Psoas muscle (tissue), 8 donors: ENCODE data around the gene TMCO2. TPM values are rescaled to one million over a fixed set of nuclear protein-coding genes. Genes with fewer than 3 reads are reported as not detected.
A peak's percentile ranks its signal among the peaks of the same experiment; 100 is the strongest.

ENCODE experiments used
- ATAC-seq, 4 donors: fragments of 200-7000 bp; cut with Tn5 transposase; one replicate each; pipeline ENCODE4 v1.9.1; 2020; ENCODE audit warnings: moderate library complexity in 3 of 4, mild to moderate bottlenecking in 2 of 4
- DNase-seq, 2 donors: peaks; one replicate each; pipeline ENCODE4 v3.0.0-alpha.2; 2020
- H3K27ac ChIP-seq: fragments of 200-600 bp; one replicate; pipeline ENCODE4 v1.8.0; 2022
- H3K27me3 ChIP-seq, 3 donors: fragments of 200-600 bp in 1 of 3; one replicate each; pipeline versions ENCODE4 v1.6.1 to v1.8.0; 2013 to 2022; ENCODE audit warnings: low read length in 2 of 3, mild to moderate bottlenecking in 2 of 3, moderate library complexity in 1 of 3; ENCODE audit not compliant: insufficient read depth in 3 of 3
- H3K36me3 ChIP-seq, 2 donors: fragments of 200-600 bp in 1 of 2; one replicate each; pipeline versions ENCODE4 v1.6.1 to v1.8.0; 2013 to 2022; ENCODE audit warnings: low read depth in 1 of 2, mild to moderate bottlenecking in 1 of 2, moderate library complexity in 1 of 2; ENCODE audit not compliant: insufficient read depth in 1 of 2
- H3K4me1 ChIP-seq: fragments of 200-600 bp; one replicate; pipeline ENCODE4 v1.8.0; 2022
- H3K4me3 ChIP-seq: fragments of 200-600 bp; one replicate; pipeline ENCODE4 v1.8.0; 2022; ENCODE audit warnings: mild to moderate bottlenecking
- H3K9me3 ChIP-seq: fragments of 200-600 bp; one replicate; pipeline ENCODE4 v1.8.0; 2022
- CTCF ChIP-seq: fragments of 200-600 bp; IDR thresholded peaks from one replicate; pipeline ENCODE4 v1.8.0; 2022; ENCODE audit warnings: antibody characterized with exemption
- WGBS, 3 donors: extraction: QIAGEN DNeasy Blood & Tissue Kit; methylation state at CpG; one replicate each; pipeline versions ENCODE4 v1.1.6 to v1.1.7; 2013; 5-methylcytosine and 5-hydroxymethylcytosine counted together
- intact Hi-C, 2 donors: fragments of 100-400 bp; cut with DNase I; formaldehyde crosslinking; loops; one replicate each; pipeline versions ENCODE4 v1.11.0 to v1.14.2; 2022
- polyA plus RNA-seq, 3 donors: library from polyadenylated mRNA; stranded (reverse); fragments of 200-250 nt; gene quantifications; one replicate each; pipeline ENCODE4 v1.2.3, GENCODE V29; 2013
- total RNA-seq, 4 donors: library from RNA; stranded (reverse); fragmentation: NEBNext Ultra II Directional in 2 of 4; extraction: Animal tissue kit (Norgen Biotek cat#: 25700) in 2 of 4; gene quantifications; one replicate each; pipeline versions ENCODE4 v1.2.1 to v1.2.4, GENCODE V29; 2021 to 2023
- donor health status: healthy with polysubstance abuse.
- donor health status: DM: no; HTN: no; CAD: no; lungs with moderate emphysema.
- donor health status: Bipolar disorder and iron deficiency.
- donor health status: healthy.
- donor health status: DM: yes; HTN: yes; CAD: no.
- donor health status: DM: no; HTN: no; CAD: no.
- donor health status: DM: no; HTN: no; CAD: no.
- donor health status: DM: yes; HTN: yes; CAD: no.

Gene TMCO2
- total and polyA plus RNA-seq, 7 donors: 0.19 TPM; not detected in 6

DNA sequence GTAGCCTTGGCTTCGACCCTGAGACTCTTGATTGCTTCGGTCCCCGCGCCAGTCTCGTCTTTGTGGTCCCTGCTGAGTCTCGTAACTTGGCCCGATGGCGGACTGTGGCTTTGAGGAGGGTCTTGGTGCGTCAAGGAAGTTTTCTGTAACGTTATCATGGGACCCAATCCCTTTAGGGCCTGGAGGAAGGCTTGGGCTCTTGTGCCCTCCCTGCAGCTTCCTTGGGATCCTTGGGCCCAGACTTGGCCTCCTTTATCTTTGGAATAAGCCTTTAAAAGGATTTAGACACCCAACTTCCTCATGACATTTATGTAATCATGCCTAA is 10.7 kb downstream of the TMCO2 start:
- Histone ChIP-seq H3K9me3 (no peaks in the 10 kb centered on the region), H3K4me1 (peaks cover 53% of the 10 kb centered on the region), H3K4me3 (peak overlapping the region; percentile 90), H3K27me3 (no peaks in the 10 kb centered on the region), H3K27ac (peak overlapping the region; percentile 92), H3K36me3 (peaks cover 7 to 38% of the 10 kb centered on the region in 2 donors)
- ATAC-seq (peak in 1 of 4 donors; percentile 8), DNase-seq (no peak)
- WGBS, 3 donors: 0 to 1% (median 0%) methylated on average over 10 of the region's 10 CpGs
- TF ChIP-seq CTCF: no peak
- intact Hi-C loops: loop anchor here (5.0 to 10.0 kb wide), 3 partner anchors 94 to 214 kb away; partner anchors contain the start of genes RLF (in 2 of the 2) and CAP1 (in 1 of the 2)

GRCh38 chr1:40264354-40264781 is 16.6 kb downstream of the TMCO2 start:
- intact Hi-C loops: no loop called here
- H3K36me3 ChIP-seq: peaks cover 7 to 81% of the 10 kb centered on the region in 2 donors
- no peak for TF ChIP-seq CTCF
- H3K27ac ChIP-seq: no peak overlapping the region
- no peaks in the 10 kb centered on the region for H3K27me3 ChIP-seq
- no peak overlapping the region for H3K4me3 ChIP-seq
- peaks cover 46% of the 10 kb centered on the region for H3K4me1 ChIP-seq
- H3K9me3 ChIP-seq: no peaks in the 10 kb centered on the region
- DNase-seq (no peak), ATAC-seq (peak in 1 of 4 donors; percentile 20)
- 85 to 90% (median 87%) methylated on average over 3 of the region's 3 CpGs for WGBS, 3 donors

- intact Hi-C loops: no loop called here
- TF ChIP-seq CTCF: no peak
- peaks cover 36% of the 10 kb centered on the region for H3K4me1 ChIP-seq
- no peaks in the 10 kb centered on the region for H3K27me3 ChIP-seq
- no peak for ATAC-seq
- no peaks in the 10 kb centered on the region for H3K9me3 ChIP-seq
- H3K4me3 ChIP-seq: no peak overlapping the region
- DNase-seq: no peak
- H3K36me3 ChIP-seq: peaks cover 7 to 82% of the 10 kb centered on the region in 2 donors
- no peak overlapping the region for H3K27ac ChIP-seq
Observed at GRCh38 chr1:40265298-40265697, 17.6 kb downstream of the TMCO2 start.

GRCh38 chr1:40265919-40266318 is 18.2 kb downstream of the TMCO2 start:
- no peak for DNase-seq
- no peak overlapping the region for H3K27ac ChIP-seq
- no peak overlapping the region for H3K4me3 ChIP-seq
- no peaks in the 10 kb centered on the region for H3K27me3 ChIP-seq
- no peak for TF ChIP-seq CTCF
- H3K9me3 ChIP-seq: no peaks in the 10 kb centered on the region
- ATAC-seq: no peak
- intact Hi-C loops: no loop called here
- H3K4me1 ChIP-seq: peaks cover 35% of the 10 kb centered on the region
- H3K36me3 ChIP-seq: peaks cover 4 to 82% of the 10 kb centered on the region in 2 donors

DNA sequence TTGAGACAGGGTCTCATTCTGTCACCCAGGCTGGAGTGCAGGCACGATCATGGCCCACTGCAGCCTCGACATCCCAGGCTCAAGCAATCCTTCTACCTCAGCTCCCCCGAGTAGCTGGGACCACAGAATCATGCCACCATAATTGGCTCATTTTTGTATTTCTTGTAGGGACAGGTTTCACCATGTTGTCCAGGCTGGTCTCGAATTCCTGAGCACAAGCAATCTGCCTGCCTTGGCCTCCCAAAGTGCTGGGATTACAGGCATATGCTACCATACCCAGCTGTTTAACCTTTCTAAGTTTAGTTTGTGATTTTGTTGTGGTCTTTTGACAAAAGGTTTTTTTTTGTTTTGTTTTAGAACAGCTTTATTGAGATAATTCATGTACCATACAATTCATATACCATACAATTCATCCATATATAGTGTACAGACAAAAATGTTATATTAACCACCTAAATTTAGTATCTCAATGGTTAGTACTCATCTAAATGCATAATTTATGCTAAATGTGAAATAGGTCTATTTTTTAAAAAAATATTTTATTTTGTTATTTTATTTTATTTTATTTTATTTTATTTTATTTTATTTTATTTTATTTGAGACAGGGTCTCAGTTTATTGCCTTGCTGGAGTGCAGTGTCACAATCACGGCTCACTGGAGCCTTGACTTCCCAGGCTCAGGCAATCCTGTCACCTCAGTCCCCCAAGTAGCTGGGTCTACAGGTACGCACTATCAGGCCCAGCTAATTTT is 19.2 kb downstream of the TMCO2 start:
- Histone ChIP-seq H3K4me3 (no peak overlapping the region), H3K4me1 (peaks cover 35% of the 10 kb centered on the region), H3K27ac (peak overlapping the region; percentile 69), H3K9me3 (no peaks in the 10 kb centered on the region), H3K27me3 (no peaks in the 10 kb centered on the region), H3K36me3 (peaks cover 0 to 82% of the 10 kb centered on the region in 2 donors)
- DNase-seq: no peak
- intact Hi-C loops: no loop called here
- ATAC-seq: peak in 3 of 4 donors; percentile 28 to 54 (median 33)
- 74 to 82% (median 78%) methylated on average over 6 of the region's 6 CpGs for WGBS, 3 donors
- no peak for TF ChIP-seq CTCF
